HG03565 (cell line): ENCODE measurements around the gene GOLGA2.

Experiments used
- ATAC-seq: cut with Tn5 transposase; IDR thresholded peaks from one replicate; pipeline ENCODE4 v1.9.1; 2021; ENCODE audit warnings: mild to moderate bottlenecking, moderate library complexity; ENCODE audit not compliant: unreplicated experiment

The GOLGA2 gene

DNA sequence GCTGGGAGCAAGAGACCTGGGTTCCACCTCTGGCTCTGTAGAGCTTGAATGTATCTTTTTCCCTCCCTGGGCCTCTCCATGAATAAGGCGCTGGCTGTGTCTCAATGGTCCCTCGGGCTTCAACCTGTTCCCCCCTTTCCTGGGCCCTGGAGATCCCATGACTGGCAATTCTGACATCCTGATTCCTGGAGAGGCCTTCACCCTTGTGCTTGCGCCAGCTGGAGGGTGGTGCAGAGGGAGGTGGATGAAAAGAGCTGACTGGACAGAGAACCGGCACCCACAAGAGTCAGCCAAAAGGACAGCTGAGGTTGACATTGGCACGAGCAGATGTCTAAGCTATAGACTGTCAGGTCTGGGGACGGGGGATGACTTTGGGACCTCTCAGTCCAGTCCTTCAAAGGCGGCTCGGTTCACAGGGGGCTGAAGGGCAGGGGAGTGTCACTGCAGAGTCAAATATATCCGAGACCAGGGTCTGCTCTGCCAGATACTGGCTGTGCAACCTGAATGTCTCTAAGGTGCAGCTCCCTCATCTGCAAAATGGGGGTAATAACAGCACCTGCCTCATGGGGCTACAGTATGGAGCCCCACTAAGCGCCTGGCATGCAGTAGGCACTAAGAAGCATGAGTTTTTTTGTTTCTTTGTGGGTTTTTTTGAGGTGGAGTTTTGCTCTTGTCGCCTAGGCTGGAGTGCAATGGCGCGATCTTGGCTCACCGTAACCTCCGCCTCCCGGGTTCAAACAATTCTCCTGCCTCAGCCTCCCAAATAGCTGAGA lies 58.8 kb downstream of the GOLGA2 start:
- ATAC-seq = no peak

DNA sequence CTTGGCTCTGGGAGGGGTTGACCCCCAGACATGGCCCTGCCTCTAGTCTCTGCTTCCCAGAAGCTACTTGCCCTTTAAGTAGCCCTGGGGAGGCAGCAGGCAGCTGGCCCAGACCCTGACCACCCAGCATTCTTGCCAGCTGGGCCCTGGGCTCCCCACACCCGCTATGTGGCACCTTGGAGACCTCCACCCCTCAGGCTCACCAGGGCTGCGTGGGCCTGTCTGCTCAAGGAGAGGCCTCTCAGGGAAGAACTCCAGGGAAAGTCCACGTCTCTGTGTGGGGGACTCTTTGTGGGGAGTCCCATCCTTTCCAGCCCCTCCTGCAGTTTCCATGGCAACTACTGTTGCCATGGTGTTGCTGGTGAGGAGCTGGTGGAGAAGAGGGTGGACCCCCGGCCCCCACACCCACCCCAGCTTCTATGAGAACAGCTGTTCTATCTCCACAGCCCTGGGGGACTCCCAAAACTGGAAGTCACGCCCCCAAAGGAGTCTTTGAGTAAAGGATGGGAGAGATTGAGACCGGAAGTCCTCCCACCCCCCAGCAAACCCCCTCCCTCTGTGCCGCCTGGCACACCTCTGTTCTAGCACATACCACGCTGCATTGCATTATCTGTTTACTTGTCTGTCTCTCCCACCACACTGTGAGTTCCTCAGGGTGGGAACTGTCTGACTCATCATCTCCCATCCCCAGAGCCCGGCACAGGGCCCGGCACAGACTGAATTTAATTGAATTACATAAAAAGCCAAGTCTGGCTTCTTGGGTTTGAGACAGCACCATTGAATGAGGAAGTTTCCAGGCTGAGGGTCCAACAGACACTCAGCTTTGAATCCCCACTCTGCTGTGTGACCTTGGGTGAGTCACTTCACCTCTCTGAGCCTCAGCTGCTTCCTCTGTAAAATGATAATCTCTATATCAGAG lies 60.1 kb downstream of the GOLGA2 start:
- no peak for ATAC-seq

DNA sequence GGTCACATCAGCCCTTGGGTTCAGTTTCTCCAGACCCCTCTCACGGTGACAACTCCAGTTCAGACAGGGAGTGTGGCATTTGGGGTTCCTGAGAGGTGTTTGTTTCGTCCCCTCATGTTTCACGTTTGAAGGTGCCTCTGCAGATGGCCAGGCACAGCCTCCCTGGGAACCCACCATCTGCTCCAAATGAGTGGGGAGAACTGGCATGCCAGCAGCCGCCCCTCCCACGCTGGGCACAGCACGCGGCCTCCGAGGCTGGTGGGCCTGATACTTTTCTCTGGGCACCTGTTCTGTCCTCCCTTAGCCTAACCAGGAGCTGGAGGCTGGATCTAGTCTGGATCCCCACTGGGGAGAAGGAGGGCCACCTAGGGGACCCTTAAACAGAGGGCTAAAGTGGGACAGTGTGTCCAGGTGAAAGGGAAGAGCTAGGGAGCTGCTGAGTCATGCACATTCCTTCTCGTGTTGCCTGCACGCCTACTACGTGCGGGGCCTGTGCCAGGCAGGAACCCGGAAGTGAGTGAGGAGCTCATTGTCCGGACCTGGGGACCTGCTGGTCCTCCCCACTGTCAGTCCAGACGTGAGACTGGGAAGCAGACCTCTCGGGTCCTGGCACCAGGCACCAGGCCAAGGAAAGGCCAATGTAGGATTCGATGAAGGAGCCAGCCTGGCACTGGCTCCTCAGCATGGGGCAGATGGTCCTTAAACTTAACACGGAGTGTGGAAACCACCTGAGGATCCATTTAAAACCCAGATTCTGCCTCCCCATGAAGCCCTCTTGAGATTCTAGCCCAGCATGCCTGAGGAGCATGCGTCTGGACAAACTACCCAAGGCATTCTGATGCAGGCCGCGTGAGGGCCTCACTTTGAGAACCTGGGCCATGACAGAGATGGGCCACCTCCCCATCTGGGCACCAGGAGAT lies 61.0 kb downstream of the GOLGA2 start:
- ATAC-seq = no peak

DNA sequence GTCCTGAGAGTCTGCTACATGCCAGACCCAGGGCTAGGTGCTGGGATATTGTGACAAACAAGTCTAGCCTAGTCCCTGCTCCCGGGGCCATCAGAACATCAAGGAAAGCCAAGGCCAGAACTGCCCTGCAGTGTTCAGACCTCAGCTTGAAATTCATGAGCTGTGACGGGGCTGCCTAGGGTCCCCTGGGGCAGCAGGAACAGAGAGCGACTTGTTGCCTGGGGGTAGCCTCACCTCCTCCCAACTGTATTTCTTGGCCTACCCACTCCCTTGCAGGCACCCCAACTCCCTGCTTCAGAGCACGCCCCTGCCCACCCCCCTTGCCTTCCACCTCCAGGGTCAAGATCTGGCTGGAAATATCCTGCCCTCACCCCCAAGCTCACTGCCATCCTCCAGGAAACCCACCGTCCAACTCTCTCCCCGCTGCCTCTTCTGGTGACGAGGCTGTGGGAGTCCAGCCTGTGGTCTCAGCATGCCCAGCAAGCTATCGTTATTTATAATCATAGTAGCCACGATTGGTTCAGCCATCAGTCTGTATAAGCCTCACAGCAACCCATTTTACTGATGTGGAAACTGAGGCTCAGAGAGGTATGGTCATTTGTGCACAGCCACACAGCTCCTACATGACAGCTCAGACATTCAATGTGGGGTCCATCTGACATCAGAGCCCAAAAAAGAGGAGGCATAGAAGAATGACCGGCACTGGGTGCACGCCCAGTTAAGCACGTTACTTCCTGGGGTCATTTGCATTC lies 61.9 kb downstream of the GOLGA2 start:
- no peak for ATAC-seq

DNA sequence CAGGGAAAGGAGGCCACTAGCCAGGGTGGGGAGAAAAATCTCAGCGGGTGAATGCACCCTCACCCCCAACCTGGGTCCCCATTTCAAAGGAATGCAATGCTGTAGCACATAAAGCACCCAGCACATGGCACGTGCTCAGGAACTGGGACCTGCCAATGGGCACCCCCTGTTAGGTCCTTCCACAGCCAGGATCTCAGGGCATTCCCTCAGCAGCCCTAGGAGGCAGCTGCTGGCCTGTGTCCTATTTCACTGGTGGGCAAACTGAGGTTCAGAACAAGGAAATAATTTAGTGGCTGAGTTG lies 63.9 kb downstream of the GOLGA2 start:
- no peak for ATAC-seq

DNA sequence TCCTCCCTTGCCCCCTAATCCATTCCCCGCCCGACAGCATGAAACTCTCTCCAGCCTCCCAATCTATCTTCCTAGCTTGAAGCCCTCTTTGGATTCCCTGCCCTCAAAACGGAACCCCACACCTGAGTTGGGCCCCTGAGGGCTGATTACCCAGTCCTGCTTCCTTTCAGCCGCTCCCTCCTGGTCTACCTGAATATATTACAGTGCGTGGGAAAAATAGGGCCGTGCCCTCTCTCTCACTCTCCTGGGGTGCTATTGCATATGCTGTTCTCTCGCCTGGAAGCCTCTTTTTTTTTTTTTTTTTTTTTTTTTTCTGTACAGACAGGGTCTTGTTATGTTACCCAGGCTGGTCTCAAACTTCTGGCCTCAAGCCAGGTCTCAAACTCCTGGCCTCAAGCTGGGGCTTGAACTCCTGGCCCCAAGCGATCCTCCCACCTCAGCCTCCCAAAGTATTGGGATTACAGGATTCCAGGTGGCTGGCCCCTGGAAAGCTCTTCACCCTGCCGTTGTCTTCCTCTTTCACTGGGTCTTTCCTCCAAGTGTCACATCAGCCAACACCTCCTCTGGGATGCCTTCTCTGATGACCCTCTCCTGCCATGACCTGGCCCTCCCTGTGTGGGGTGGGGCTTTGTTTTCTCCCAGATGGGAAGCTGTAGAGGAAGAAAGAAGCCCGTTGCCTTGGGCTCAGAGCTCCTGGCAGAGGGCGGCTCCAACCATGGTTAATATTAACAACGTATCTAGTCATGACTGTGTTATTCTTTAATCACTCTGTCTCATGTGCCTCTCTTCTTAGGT lies 64.4 kb downstream of the GOLGA2 start:
- ATAC-seq = no peak

DNA sequence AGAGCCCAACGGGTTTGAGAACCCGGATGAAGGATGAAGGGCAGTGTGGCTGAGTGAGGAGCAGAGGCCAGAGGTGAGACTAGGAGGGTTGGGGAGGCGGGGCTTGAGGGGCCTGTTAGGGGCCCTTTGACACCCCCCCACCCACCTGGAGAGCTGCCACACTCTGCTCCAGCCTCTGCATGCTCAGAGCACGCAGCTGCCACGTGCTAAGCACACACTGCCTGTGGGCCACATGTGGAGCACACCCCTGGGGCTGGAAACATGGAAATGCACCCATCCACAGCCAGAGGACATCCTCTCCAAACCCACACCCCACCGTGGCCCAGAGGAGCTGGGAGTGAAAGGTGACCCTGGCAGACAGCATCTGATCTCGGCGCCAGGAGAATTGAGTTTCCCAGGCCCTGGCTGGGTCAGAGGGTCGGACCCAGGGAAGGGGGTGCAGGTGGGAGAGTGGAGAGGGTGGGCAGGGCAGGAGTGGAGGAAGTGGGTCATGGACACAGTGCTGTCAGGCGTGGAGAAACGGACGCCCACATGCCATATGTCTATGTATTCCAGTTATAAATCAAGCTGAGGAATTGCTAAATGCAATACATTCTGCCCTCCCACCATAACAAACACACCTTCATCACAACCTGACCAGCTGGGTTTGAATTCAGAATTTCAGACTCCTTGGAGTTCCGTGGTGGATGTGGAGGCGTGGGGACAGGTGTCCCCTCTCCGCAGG lies 66.7 kb downstream of the GOLGA2 start:
- no peak for ATAC-seq

DNA sequence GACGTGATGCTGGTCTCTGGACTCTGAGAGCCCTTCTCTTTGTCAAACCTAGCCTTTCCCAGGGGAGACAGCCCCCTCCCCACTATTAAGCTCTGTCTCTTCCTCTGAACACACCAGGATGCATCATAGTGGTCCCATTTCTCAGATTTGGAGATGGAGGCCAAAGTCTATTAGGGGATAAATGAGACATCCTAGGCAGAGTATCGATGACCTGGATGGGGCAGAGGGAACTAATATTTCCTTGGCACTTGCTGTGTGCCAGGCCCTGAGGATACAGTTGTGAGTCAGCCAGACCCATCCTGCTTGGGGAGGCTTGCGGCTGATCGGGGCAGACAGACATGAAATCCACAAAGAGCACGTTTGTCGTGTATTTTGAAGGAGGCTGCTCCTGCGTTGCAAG lies 67.4 kb downstream of the GOLGA2 start:
- no peak for ATAC-seq

DNA sequence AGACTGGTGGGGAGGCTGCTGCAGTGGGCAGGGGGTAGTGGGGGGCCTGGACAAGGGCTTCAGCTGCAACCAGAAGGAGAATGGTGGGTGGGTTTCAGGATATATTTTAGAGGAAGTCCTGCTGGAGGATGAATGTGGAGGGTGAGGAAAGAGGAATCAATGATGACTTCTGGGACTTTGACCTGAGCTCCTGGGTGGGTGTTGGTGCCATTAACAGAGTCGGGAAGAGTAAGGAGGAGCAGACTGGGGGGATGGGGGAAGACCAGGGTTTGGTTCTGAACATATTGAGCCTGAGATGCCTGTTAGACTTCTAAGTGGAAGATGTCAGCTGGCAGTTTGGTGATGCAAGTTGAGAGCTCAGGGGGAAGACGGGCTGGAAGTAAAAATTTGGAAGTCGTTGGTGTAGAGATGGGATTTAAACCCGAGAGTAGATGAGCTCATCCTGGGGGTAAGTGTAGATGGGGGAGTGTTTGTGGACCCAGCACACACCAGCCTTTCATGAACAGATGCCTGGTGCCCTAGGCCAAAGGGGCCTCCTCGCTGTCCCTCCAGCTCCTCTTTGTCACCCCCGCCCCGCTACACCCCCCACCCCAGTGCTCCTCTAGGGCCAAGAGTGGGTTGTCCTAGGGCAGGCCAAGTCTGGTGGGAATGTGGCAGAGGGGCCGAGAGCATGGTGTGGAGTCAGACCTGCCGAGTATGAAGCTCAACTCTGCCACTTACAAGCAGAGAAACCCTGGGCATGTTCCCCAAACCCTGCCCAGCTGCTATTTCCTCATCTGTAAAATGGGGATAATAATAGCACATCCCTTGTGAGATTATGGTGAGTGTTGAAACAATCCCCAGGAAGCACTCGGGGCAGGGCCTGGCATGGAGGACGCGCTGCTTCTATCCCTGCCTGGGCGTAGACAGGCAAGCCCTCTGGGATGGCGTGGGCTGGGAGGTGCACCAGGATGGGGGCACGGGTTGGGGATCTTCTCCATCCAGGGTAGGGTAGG lies 68.6 kb downstream of the GOLGA2 start:
- ATAC-seq = no peak

DNA sequence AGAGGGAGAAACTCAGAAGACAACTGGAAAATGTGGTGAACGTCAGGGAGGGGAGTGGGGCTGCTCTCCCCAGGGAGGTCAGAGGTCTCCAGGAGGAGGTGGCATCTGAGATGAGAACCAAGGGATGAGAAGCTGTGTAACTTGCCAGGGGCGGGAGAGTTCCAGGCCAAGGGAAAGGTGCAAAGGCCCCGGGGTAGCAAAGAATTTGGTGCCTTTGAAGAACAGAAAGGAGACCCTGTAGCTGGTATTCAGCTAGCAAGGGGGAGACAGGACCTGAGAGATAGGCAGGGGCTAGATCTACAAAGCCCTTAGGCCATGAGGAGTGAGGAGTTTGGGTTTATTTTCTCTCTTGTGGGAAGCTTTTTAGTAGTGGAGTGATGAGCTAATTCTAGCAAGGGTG lies 69.3 kb downstream of the GOLGA2 start:
- ATAC-seq = no peak
